ENCODE measurements around the gene PLAGL2. TPM values are rescaled to one million over a fixed set of nuclear protein-coding genes. Genes with fewer than 3 reads are reported as not detected.

The PLAGL2 gene
- total and polyA plus RNA-seq, 2 donors = 2.8 to 5.0 TPM

DNA sequence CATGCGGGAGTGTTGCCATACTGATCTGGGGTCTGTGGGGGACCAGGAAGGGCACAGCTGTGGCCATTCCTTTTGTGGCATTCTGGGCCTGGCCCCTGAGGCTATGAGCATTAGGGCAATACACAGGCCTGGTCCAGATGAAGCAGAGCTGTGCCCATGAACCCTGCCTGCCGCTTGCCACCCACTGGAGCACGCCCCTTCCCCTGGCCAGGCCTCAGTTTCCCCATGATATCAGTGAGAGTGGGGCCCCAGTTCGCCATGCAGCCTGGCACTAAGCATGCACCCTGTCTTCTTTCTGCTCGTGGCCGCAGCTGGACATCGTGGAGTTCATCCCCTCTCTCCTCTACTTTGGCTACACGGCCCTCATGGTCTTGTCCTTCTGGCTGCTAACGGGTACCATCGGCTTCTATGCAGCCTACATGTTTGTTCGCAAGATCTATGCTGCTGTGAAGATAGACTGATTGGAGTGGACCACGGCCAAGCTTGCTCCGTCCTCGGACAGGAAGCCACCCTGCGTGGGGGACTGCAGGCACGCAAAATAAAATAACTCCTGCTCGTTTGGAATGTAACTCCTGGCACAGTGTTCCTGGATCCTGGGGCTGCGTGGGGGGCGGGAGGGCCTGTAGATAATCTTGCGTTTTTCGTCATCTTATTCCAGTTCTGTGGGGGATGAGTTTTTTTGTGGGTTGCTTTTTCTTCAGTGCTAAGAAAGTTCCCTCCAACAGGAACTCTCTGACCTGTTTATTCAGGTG lies 42.4 kb downstream of the PLAGL2 start:
- no peaks in the 10 kb centered on the region for H3K4me1 ChIP-seq (ENCODE audit: control insufficient read depth in 2 of 2, insufficient read depth in 2 of 2, low read length in 2 of 2)
- H3K9me3 ChIP-seq (ENCODE audit: control insufficient read depth in 2 of 2, insufficient read depth in 1 of 2, low read length in 1 of 2) = no peaks in the 10 kb centered on the region
- WGBS = 98% methylated on average over 21 of the region's 21 CpGs
- peaks cover 53 to 54% of the 10 kb centered on the region in 2 donors for H3K36me3 ChIP-seq (ENCODE audit: control insufficient read depth in 2 of 2, insufficient read depth in 2 of 2, low read length in 1 of 2)
- no peak overlapping the region for H3K4me3 ChIP-seq (ENCODE audit: low read length in 2 of 2)
- H3K27me3 ChIP-seq (ENCODE audit: control insufficient read depth in 2 of 2, insufficient read depth in 1 of 2, low read length in 1 of 2) = no peaks in the 10 kb centered on the region
- DNase-seq (ENCODE audit: low read depth in 6 of 9, low spot score in 9 of 9) = no peak
- H3K27ac ChIP-seq (ENCODE audit: low read depth in 1 of 2, low read length in 1 of 2) = no peak overlapping the region

DNA sequence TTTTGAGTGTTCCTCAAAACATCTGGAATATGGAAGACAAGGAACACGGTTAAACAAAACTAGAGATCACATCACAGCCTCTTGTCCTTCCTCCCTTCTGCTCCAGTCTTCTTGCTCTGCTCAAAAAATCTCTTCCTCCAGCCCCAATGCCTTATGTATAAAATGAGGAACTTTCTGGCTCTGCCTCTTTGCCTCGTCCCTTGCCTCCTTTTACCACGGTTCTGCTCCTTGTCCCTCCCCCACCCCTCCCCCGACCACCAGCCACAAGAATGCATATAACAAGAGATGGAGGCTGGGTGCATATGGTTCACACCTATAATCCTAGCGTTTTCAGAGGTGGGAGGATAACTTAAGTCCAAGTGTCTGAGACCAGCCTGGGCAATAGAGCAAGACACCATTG lies 43.6 kb downstream of the PLAGL2 start:
- WGBS = 80% methylated on average over 5 of the region's 5 CpGs
- H3K4me3 ChIP-seq (ENCODE audit: low read length in 2 of 2) = no peak overlapping the region
- H3K9me3 ChIP-seq (ENCODE audit: control insufficient read depth in 2 of 2, insufficient read depth in 1 of 2, low read length in 1 of 2) = no peaks in the 10 kb centered on the region
- no peaks in the 10 kb centered on the region for H3K4me1 ChIP-seq (ENCODE audit: control insufficient read depth in 2 of 2, insufficient read depth in 2 of 2, low read length in 2 of 2)
- H3K36me3 ChIP-seq (ENCODE audit: control insufficient read depth in 2 of 2, insufficient read depth in 2 of 2, low read length in 1 of 2) = peaks cover 65 to 66% of the 10 kb centered on the region in 2 donors
- H3K27me3 ChIP-seq (ENCODE audit: control insufficient read depth in 2 of 2, insufficient read depth in 1 of 2, low read length in 1 of 2) = no peaks in the 10 kb centered on the region
- H3K27ac ChIP-seq (ENCODE audit: low read depth in 1 of 2, low read length in 1 of 2) = no peak overlapping the region
- DNase-seq (ENCODE audit: low read depth in 6 of 9, low spot score in 9 of 9) = no peak

DNA sequence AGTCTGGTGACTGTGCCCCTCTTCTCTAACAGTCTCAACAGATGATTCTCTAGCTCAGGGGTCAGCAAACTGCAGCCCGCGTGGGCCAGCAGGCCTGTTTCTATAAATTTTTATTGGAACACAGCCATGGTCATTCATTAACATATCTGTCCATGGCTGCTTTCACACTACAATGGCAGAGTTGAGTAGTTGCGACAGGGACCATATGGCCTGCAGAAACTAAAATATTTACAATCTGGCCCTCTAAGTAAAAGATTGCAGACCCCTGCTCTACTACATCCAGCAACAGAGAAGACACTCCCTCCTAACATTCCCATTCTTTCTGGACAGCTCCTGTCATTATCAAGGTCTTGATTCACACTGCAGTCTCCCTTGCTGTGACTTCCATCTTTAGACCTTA lies 45.2 kb downstream of the PLAGL2 start:
- Histone ChIP-seq H3K27me3 (ENCODE audit: control insufficient read depth in 2 of 2, insufficient read depth in 1 of 2, low read length in 1 of 2) (no peaks in the 10 kb centered on the region), H3K4me3 (ENCODE audit: low read length in 2 of 2) (no peak overlapping the region), H3K9me3 (ENCODE audit: control insufficient read depth in 2 of 2, insufficient read depth in 1 of 2, low read length in 1 of 2) (no peaks in the 10 kb centered on the region), H3K27ac (ENCODE audit: low read depth in 1 of 2, low read length in 1 of 2) (no peak overlapping the region), H3K4me1 (ENCODE audit: control insufficient read depth in 2 of 2, insufficient read depth in 2 of 2, low read length in 2 of 2) (no peaks in the 10 kb centered on the region), H3K36me3 (ENCODE audit: control insufficient read depth in 2 of 2, insufficient read depth in 2 of 2, low read length in 1 of 2) (peaks cover 78 to 79% of the 10 kb centered on the region in 2 donors)
- 98% methylated on average over 3 of the region's 3 CpGs for WGBS
- no peak for DNase-seq (ENCODE audit: low read depth in 6 of 9, low spot score in 9 of 9)

GRCh38 chr20:32160341-32160740 lies 47.2 kb downstream of the PLAGL2 start:
- WGBS = 98% methylated on average over 5 of the region's 5 CpGs
- Histone ChIP-seq H3K27me3 (ENCODE audit: control insufficient read depth in 2 of 2, insufficient read depth in 1 of 2, low read length in 1 of 2) (no peaks in the 10 kb centered on the region), H3K36me3 (ENCODE audit: control insufficient read depth in 2 of 2, insufficient read depth in 2 of 2, low read length in 1 of 2) (peaks cover 68 to 72% of the 10 kb centered on the region in 2 donors), H3K4me1 (ENCODE audit: control insufficient read depth in 2 of 2, insufficient read depth in 2 of 2, low read length in 2 of 2) (peaks cover 0 to 2% of the 10 kb centered on the region in 2 donors), H3K4me3 (ENCODE audit: low read length in 2 of 2) (no peak overlapping the region), H3K9me3 (ENCODE audit: control insufficient read depth in 2 of 2, insufficient read depth in 1 of 2, low read length in 1 of 2) (no peaks in the 10 kb centered on the region), H3K27ac (ENCODE audit: low read depth in 1 of 2, low read length in 1 of 2) (no peak overlapping the region)
- no peak for DNase-seq (ENCODE audit: low read depth in 6 of 9, low spot score in 9 of 9)

GRCh38 chr20:32159766-32160221 lies 47.7 kb downstream of the PLAGL2 start:
- H3K36me3 ChIP-seq (ENCODE audit: control insufficient read depth in 2 of 2, insufficient read depth in 2 of 2, low read length in 1 of 2) = peaks cover 68 to 69% of the 10 kb centered on the region in 2 donors
- no peaks in the 10 kb centered on the region for H3K27me3 ChIP-seq (ENCODE audit: control insufficient read depth in 2 of 2, insufficient read depth in 1 of 2, low read length in 1 of 2)
- peaks cover 0 to 8% of the 10 kb centered on the region in 2 donors for H3K4me1 ChIP-seq (ENCODE audit: control insufficient read depth in 2 of 2, insufficient read depth in 2 of 2, low read length in 2 of 2)
- WGBS = 96% methylated on average over 5 of the region's 5 CpGs
- H3K9me3 ChIP-seq (ENCODE audit: control insufficient read depth in 2 of 2, insufficient read depth in 1 of 2, low read length in 1 of 2) = no peaks in the 10 kb centered on the region
- DNase-seq (ENCODE audit: low read depth in 6 of 9, low spot score in 9 of 9) = no peak
- H3K4me3 ChIP-seq (ENCODE audit: low read length in 2 of 2) = no peak overlapping the region
- no peak overlapping the region for H3K27ac ChIP-seq (ENCODE audit: low read depth in 1 of 2, low read length in 1 of 2)

- no peak overlapping the region for H3K27ac ChIP-seq (ENCODE audit: low read depth in 1 of 2, low read length in 1 of 2)
- peaks cover 0 to 10% of the 10 kb centered on the region in 2 donors for H3K4me1 ChIP-seq (ENCODE audit: control insufficient read depth in 2 of 2, insufficient read depth in 2 of 2, low read length in 2 of 2)
- H3K4me3 ChIP-seq (ENCODE audit: low read length in 2 of 2) = no peak overlapping the region
- H3K36me3 ChIP-seq (ENCODE audit: control insufficient read depth in 2 of 2, insufficient read depth in 2 of 2, low read length in 1 of 2) = peaks cover 65 to 67% of the 10 kb centered on the region in 2 donors
- WGBS = 98% methylated on average over 4 of the region's 4 CpGs
- no peak for DNase-seq (ENCODE audit: low read depth in 6 of 9, low spot score in 9 of 9)
- no peaks in the 10 kb centered on the region for H3K9me3 ChIP-seq (ENCODE audit: control insufficient read depth in 2 of 2, insufficient read depth in 1 of 2, low read length in 1 of 2)
- no peaks in the 10 kb centered on the region for H3K27me3 ChIP-seq (ENCODE audit: control insufficient read depth in 2 of 2, insufficient read depth in 1 of 2, low read length in 1 of 2)
Observed at GRCh38 chr20:32158943-32159660, 48.4 kb downstream of the PLAGL2 start.

GRCh38 chr20:32158351-32158750 lies 49.2 kb downstream of the PLAGL2 start:
- Histone ChIP-seq H3K9me3 (ENCODE audit: control insufficient read depth in 2 of 2, insufficient read depth in 1 of 2, low read length in 1 of 2) (no peaks in the 10 kb centered on the region), H3K36me3 (ENCODE audit: control insufficient read depth in 2 of 2, insufficient read depth in 2 of 2, low read length in 1 of 2) (peaks cover 66 to 69% of the 10 kb centered on the region in 2 donors), H3K4me3 (ENCODE audit: low read length in 2 of 2) (no peak overlapping the region), H3K27ac (ENCODE audit: low read depth in 1 of 2, low read length in 1 of 2) (no peak overlapping the region), H3K27me3 (ENCODE audit: control insufficient read depth in 2 of 2, insufficient read depth in 1 of 2, low read length in 1 of 2) (no peaks in the 10 kb centered on the region), H3K4me1 (ENCODE audit: control insufficient read depth in 2 of 2, insufficient read depth in 2 of 2, low read length in 2 of 2) (peaks cover 0 to 10% of the 10 kb centered on the region in 2 donors)
- DNase-seq (ENCODE audit: low read depth in 6 of 9, low spot score in 9 of 9) = no peak
- WGBS = 98% methylated on average over 11 of the region's 11 CpGs

- Histone ChIP-seq H3K4me1 (ENCODE audit: control insufficient read depth in 2 of 2, insufficient read depth in 2 of 2, low read length in 2 of 2) (peaks cover 0 to 10% of the 10 kb centered on the region in 2 donors), H3K27ac (ENCODE audit: low read depth in 1 of 2, low read length in 1 of 2) (no peak overlapping the region), H3K4me3 (ENCODE audit: low read length in 2 of 2) (no peak overlapping the region), H3K27me3 (ENCODE audit: control insufficient read depth in 2 of 2, insufficient read depth in 1 of 2, low read length in 1 of 2) (no peaks in the 10 kb centered on the region), H3K36me3 (ENCODE audit: control insufficient read depth in 2 of 2, insufficient read depth in 2 of 2, low read length in 1 of 2) (peaks cover 71 to 72% of the 10 kb centered on the region in 2 donors), H3K9me3 (ENCODE audit: control insufficient read depth in 2 of 2, insufficient read depth in 1 of 2, low read length in 1 of 2) (no peaks in the 10 kb centered on the region)
- no peak for DNase-seq (ENCODE audit: low read depth in 6 of 9, low spot score in 9 of 9)
- WGBS = 99% methylated on average over 14 of the region's 14 CpGs
Observed at GRCh38 chr20:32157611-32158010, 49.9 kb downstream of the PLAGL2 start.

Measured in thymus (tissue), 11 donors.